T-helper 2 cell treated with Interferon-gamma antibody and Interleukin-4, amounts not matched to agents 100 ng/mL and 5 ng/mL, for 36 hours (primary cell): ENCODE data around the gene DLG2. TPM values are rescaled to one million over a fixed set of nuclear protein-coding genes. Genes with fewer than 3 reads are reported as not detected.

Experiments used
- intact Hi-C: fragments of 100-400 bp; cut with micrococcal nuclease; formaldehyde crosslinking; loops from one replicate; pipeline ENCODE4 v1.15.1; 2023
- total RNA-seq: library from RNA; stranded (reverse); gene quantifications from 2 replicates; pipeline ENCODE4 v1.2.3, GENCODE V29; 2022

DLG2 gene
- total RNA-seq, 1 donor from 2014 or later: 1.0 TPM

- intact Hi-C loops: no loop called here
These were observed 1791.7 kb downstream of the DLG2 start for GRCh38 chr11:83835423-83835822.

GRCh38 chr11:83831929-83832328 lies 1795.2 kb downstream of the DLG2 start:
- intact Hi-C loops: no loop called here

GRCh38 chr11:83827940-83828554 lies 1799.1 kb downstream of the DLG2 start:
- intact Hi-C loops: no loop called here

GRCh38 chr11:83827520-83827919 lies 1799.6 kb downstream of the DLG2 start:
- intact Hi-C loops: no loop called here

DNA sequence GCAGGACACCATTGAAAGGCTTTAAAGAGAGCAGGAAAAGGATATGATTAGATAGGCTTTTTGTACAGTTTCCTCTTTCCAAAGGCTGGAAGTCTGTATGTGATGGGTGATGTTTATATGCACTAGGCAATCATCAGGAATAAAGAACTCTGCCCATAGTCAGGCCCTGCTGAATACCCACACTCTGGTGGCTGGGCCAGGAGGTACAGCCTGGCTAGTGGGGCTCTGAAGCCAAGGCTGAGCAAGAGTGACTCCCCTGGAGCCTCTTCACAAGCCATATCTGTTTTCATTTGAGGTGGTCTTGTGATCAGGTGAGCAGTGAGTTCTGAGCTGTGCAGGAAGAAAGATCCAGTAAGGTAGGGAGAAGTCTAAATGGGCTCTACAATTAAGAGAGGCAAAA lies 1801.1 kb downstream of the DLG2 start:
- intact Hi-C loops: no loop called here

DNA sequence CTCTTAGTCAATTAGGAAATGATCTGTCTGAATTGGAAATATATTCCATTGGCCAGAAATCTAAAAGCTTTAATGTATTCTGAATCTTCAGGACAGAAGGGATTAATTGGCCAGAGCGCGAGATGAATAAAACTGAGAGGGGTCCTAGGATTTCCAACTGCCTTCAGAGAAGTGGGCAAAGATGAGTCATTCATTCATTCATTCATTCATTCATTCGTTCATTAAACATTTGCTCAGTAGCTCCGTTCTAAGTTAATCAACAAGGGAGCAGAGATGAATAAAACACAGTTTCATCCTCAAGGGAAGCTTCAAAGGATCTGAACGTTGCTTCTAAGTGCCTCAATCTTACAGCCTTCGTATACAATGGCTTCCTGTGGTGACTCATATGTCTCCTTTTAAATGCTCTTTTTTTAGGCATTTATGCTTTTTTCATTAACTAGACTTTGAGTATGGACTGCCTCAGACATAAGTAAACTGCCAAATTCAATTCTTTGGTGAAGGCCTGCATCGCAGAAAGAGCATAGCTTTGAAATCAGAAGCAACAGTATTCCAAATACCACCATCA lies 1803.6 kb downstream of the DLG2 start:
- intact Hi-C loops: no loop called here

DNA sequence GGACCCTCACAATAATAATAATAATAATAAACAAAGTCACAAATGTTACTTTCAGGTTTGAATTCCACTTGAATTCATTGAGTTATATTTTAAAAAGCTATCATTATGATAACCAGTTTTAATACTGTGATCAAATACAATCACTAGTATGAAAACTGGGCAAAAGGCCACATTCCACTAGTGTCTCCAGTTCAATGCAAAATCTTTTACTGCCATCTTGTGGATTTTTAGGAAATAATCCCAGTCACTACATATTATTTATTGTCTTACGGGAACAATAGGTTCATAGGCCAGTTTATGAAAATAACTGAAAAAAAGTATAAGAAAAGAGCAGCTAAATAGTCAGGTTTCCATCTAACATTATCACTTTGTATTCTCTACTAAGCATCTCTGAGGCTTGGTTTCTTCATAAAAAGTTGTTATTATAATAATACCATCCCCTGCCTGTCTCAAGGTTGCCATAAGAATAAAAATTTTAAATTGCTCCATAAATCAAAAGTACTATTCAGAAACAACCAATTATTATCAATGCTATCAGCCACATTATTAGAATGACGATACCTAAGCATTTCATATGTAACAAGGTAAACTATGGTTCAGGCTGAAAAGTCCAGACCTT lies 1807.1 kb downstream of the DLG2 start:
- intact Hi-C loops: loop anchor here (5.0 to 10.0 kb wide), 4 partner anchors 528 to 1138 kb away; no protein-coding TSS in a partner anchor

DNA sequence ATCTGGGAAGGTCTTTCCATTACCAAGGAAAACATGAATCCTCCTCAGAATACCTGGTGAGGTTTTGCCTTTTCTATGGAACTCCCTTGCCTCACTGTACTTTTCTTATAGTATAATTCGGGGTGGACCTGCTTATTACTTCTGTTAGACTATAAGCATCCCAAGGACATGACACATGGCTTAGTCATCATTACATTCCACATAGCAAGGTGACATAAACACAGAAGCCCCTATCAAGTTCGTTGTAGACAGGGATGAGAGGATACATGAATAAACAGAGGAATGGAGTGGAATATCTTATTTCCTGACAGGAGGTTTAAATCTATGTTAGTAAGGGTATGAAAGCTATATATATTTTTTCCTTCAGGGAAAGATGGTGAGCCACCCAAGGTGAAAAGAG lies 1808.8 kb downstream of the DLG2 start:
- intact Hi-C loops: loop anchor here (5.0 to 10.0 kb wide), 4 partner anchors 526 to 1136 kb away; no protein-coding TSS in a partner anchor

- intact Hi-C loops: loop anchor here (5.0 to 10.0 kb wide), 4 partner anchors 524 to 1134 kb away; no protein-coding TSS in a partner anchor
These were observed 1810.5 kb downstream of the DLG2 start for GRCh38 chr11:83816572-83817187.

- intact Hi-C loops: loop anchor here (5.0 to 10.0 kb wide), 4 partner anchors 523 to 1133 kb away; no protein-coding TSS in a partner anchor
These were observed 1811.4 kb downstream of the DLG2 start for GRCh38 chr11:83815736-83816135.

DNA sequence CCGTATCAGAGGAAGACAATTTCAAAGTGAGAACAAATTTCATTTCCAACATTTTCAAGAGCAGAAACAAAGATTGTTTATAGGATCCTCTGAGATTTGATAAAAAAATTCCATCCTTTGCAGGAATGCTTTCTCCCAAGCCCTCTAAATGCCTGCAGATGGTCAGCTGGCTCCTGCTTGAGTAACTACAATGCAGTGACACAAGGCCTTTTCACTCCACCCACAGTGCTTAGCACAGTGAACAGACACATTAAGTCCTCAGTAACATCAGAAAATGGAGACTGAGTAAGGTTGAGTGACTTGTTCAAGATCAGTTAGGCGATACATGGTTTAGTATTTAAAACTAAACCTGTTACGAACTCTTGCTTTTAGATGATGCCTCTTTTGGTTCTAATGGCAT lies 1813.8 kb downstream of the DLG2 start:
- intact Hi-C loops: loop anchor here (10.0 kb wide), 1 partner anchor 1098 kb away; no protein-coding TSS in a partner anchor

DNA sequence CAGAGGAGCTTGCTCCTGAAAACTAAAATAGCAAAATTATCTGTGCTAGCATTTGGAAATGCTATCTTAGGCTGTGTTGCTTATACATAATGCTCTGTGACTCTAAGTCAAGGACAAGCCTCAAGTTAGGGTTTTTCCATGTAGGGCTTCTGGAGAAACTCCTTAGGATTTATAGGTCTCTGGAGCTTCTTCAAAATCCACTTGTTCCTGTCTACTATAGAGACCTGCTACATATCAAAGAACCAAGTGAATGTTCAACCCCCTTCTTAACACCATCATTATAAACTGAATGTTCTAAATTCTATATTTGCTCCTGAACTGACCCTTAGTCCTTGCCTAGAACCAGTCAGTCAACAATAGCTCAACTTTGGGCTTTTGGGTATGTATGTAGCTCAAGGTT lies 1817.9 kb downstream of the DLG2 start:
- intact Hi-C loops: no loop called here

- intact Hi-C loops: no loop called here
These were observed 1825.3 kb downstream of the DLG2 start for GRCh38 chr11:83801799-83802198.

- intact Hi-C loops: no loop called here
These were observed 1833.8 kb downstream of the DLG2 start for GRCh38 chr11:83793310-83793709.

DNA sequence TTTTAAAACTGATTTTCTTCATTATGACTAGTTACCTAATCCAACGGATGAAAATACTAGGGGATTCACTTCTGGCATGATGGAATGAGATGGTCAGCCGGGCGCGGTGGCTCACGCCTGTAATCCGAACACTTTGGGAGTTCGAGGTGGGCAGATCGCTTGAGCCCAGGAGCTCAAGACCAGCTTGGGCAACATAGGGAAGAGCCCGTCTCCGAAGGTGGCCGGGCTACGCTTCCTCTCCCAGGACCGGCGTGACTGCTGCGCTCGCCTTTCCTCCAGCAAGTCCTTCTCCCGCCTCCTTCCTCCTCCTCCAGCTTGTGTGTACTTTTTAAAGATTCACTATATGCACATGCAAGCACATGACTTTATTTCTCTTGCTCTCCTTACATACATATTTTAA lies 1835.6 kb downstream of the DLG2 start:
- intact Hi-C loops: no loop called here

GRCh38 chr11:83785942-83786341 lies 1841.2 kb downstream of the DLG2 start:
- intact Hi-C loops: no loop called here

DNA sequence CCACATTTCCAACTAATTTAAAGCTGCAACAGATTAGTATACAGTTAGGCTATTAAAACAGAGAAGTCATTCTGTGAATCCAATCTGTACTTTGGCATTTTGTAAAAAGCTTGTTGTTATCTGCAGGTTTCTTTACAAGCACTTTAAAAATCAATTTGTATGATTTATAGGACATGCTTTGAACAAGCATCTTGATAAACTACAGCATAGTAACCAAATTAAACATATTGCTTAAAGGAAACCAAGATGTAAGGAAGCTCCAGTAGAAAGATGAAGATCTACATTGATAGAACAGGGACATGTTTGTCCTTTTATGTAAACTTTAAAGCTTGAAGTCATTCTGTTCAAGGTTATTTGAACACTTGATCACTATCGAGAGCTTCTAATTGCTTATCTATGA lies 1842.7 kb downstream of the DLG2 start:
- intact Hi-C loops: no loop called here

DNA sequence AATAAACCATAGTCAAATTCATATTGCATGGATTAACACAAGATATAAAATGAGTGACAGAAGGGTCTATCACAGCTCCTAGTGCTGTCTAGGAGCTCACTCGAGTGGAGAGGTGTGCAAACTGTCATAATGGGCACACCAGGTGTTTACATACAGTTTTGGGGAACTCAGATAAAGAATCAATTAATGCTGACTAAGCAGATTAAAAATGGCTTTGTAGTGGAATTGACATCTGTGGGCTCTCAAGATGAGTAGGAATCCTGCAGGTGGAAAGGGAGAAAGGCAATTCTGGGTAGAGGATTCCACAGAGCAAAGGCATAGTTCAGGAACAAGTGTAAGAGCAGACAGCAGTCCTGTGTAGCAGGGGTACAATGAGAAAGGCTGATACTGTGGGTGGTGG lies 1844.8 kb downstream of the DLG2 start:
- intact Hi-C loops: no loop called here

DNA sequence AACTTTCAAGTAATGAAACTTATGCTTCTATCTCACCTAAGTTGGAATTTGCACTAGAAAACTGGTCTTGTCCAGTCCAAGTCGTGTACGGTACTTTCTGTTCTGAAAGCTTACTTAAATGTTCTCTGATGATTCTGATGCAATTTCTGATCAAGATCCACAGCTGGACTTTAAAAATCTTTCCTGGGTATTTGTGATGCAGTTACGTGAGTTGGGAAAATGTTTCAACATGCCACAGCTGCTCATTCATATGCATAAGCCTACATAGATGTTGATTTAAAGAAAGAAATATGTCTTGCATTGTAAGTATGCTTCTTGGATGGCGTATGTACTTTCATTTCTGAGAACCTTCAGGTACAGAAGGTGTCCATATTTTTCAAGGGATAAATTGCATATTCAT lies 1847.3 kb downstream of the DLG2 start:
- intact Hi-C loops: no loop called here

GRCh38 chr11:83778596-83778995 lies 1848.5 kb downstream of the DLG2 start:
- intact Hi-C loops: no loop called here

DNA sequence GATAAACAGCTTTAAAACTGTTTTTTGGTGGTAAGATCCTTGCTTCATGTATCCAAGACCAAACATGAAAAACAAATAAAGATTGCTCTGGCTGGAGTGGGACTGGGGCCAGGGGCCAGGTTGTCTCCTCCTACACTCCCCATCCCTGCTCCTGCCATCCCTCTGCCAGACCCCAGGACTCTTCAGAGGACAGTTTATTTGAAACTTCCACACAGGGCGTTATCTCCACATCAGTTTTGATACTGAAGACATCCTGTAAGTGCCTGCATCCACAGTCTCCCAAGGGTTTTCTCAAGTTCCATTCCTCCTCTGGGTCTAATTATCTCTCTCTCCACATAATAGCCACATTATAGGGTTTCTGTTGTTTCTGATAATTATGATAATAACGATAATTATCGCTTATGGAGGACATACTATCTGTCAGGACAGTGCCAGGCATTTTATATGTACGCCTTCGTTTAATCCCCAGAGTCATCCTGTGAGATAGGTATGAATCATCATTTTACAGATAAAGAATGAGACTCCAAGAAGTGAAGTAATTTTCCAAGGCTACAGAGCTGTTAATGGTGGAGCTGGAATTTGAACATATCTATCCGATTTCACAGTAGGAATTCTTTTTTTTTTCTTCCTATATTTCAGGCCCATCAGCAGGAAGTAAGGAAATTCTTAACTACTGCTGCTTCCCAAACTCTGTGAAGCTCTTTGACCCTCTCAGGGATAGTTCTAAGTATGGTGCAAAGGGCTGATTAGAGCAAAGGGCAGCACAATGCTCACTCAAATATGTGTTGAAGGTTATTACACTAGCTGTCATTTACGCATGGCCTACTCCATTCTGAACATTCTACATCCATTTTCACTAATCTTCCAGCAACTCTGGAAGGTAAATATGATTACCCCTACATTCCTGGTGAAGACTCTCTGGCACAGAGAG lies 1852.9 kb downstream of the DLG2 start:
- intact Hi-C loops: no loop called here
